Ovary (tissue), 3 donors: ENCODE data around the gene KCTD11.

Source experiments
- POLR2A ChIP-seq: fragments of 450-650 bp; IDR thresholded peaks from one replicate; pipeline ENCODE4 v1.6.1; 2017; ENCODE audit warnings: antibody characterized with exemption, mild to moderate bottlenecking, moderate library complexity
- TF ChIP-seq, protein P1 (sequence below), 3 donors: fragments of 450-650 bp in 2 of 3; fragments of 200-600 bp in 1 of 3; IDR thresholded peaks; one replicate each; pipeline versions ENCODE4 v1.5.1 to v1.8.0; 2016 to 2022; ENCODE audit warnings: antibody characterized with exemption in 3 of 3, mild to moderate bottlenecking in 1 of 3
- donor health status: DM: no; HTN: no; CAD: no.

DNA sequence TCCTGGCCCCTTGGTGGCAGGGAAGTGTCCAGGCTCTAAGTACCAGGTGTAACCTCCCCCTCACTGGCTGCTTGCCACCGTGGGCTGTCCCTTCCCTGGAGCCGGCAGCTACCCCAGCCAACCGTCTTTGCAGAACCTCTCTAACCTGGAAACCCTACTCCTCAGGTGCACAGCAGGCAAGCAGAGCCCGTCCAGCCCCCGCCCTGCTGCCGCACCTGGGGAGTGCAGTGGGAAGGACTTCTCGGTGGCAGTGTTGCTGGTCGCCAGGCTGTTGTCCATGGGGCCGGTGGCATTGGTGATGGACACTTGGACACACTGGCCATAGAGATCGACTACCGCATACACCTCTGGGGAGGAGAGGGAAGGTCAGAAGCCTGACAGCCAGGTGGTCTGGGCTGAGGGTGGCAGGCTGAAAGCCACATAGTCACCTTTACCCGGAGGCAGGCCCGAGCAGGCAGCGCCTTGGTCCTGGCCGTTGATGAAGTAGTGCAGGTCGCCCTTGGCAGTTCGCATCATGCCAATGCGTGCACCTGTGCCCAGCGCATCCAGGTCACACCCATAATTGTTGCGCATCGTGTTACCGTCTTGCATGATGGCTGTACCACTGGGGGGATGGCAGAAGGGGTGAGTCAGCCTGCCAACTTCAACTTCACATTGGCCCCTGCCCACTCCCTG, 29.3 kb upstream of the KCTD11 start:
- no peak for TF ChIP-seq POLR2A
- TF ChIP-seq, protein P1, sequence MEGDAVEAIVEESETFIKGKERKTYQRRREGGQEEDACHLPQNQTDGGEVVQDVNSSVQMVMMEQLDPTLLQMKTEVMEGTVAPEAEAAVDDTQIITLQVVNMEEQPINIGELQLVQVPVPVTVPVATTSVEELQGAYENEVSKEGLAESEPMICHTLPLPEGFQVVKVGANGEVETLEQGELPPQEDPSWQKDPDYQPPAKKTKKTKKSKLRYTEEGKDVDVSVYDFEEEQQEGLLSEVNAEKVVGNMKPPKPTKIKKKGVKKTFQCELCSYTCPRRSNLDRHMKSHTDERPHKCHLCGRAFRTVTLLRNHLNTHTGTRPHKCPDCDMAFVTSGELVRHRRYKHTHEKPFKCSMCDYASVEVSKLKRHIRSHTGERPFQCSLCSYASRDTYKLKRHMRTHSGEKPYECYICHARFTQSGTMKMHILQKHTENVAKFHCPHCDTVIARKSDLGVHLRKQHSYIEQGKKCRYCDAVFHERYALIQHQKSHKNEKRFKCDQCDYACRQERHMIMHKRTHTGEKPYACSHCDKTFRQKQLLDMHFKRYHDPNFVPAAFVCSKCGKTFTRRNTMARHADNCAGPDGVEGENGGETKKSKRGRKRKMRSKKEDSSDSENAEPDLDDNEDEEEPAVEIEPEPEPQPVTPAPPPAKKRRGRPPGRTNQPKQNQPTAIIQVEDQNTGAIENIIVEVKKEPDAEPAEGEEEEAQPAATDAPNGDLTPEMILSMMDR (IDR thresholded peaks at IDR 0.05) = no peak
